ENCODE data around the gene RASGRP3. TPM values are rescaled to one million over a fixed set of nuclear protein-coding genes. Genes with fewer than 3 reads are reported as not detected.

Gene RASGRP3
- total and polyA plus RNA-seq, 9 of the 15 experiments (the other 6 are each of a cell fraction or from before 2014, with no cell fraction given), result 0.18 to 1.7 (median 1.2) TPM

- peak; percentile 23 to 64 (median 42) for DNase-seq (ENCODE audit: extremely low read depth in 1 of 4, low spot score in 3 of 4)
- Histone ChIP-seq H4K20me1 (replicated peaks; ENCODE audit: control insufficient read depth, insufficient read depth, low read length) (no peaks in the 10 kb centered on the region), H3K9me1 (ENCODE audit: control insufficient read depth, insufficient read depth, low read length) (no peaks in the 10 kb centered on the region), H3K9ac (ENCODE audit: insufficient read depth in 1 of 2, low read depth in 2 of 2, low read length in 2 of 2) (no peak overlapping the region), H3K79me2 (ENCODE audit: control insufficient read depth, insufficient read depth, low read length) (no peaks in the 10 kb centered on the region), H3K4me2 (ENCODE audit: insufficient read depth, low read length) (no peak overlapping the region), H3K9me3 (replicated peaks; ENCODE audit: control insufficient read depth, insufficient read depth, low read depth, low read length) (no peaks in the 10 kb centered on the region), H3K36me3 (ENCODE audit: control insufficient read depth, insufficient read depth, low read length) (no peaks in the 10 kb centered on the region), H2AFZ (ENCODE audit: low read depth, low read length) (no peak overlapping the region), H3K4me3 (no peak overlapping the region), H3K27ac (ENCODE audit: extremely low read depth, low read depth, low read length) (no peak overlapping the region), H3K4me1 (replicated peaks in 1 of 2; ENCODE audit: control insufficient read depth in 2 of 2, insufficient read depth in 2 of 2, low read length in 2 of 2) (peaks cover 0 to 5% of the 10 kb centered on the region in 2 experiments; a peak in 2 of 5 replicates), H3K27me3 (ENCODE audit: control insufficient read depth in 2 of 2, insufficient read depth in 2 of 2, low read length in 2 of 2) (no peaks in the 10 kb centered on the region)
- WGBS (ENCODE audit: insufficient coverage, low coverage, missing lambda C conversion rate), result 9% methylated on average over 2 of the region's 3 CpGs
- POLR2A ChIA-PET, result interaction anchor here (1.2 to 1.5 kb wide), 2 partner anchors 10 to 28 kb away, joined by 3 read pairs; no protein-coding TSS in a partner anchor
- FAIRE-seq, result peak; percentile 94
- CTCF ChIA-PET (ENCODE audit: low intra/inter-chr PET ratio), result interaction anchor here (0.8 to 0.9 kb wide), 2 partner anchors 30 to 139 kb away, joined by 3 read pairs; no protein-coding TSS in a partner anchor
- no TSS peak for BruUV-seq (replicated peaks)
- ATAC-seq, result peak; percentile 92
- TF ChIP-seq REST (IDR thresholded peaks at IDR 0.05; ENCODE audit: borderline replicate concordance) (peak; percentile 52; the same call in 1 of the 2 replicates), REST (CRISPR knock-in tag; IDR thresholded peaks at IDR 0.05; ENCODE audit: low read depth) (no peak), DEAF1 (CRISPR knock-in tag; IDR thresholded peaks at IDR 0.05) (peak; percentile 56), CTCF (IDR thresholded peaks at IDR 0.05 in 2 of 3, conservative IDR thresholded peaks at IDR 0.05 in 1 of 3; ENCODE audit: insufficient read depth in 2 of 3, low read depth in 1 of 3, low read length in 3 of 3) (peak; percentile 69 to 71 (median 71)), RAD21 (CRISPR knock-in tag; conservative IDR thresholded peaks at IDR 0.05 in 1 of 2, IDR thresholded peaks at IDR 0.05 in 1 of 2) (peak; percentile 68 to 89), SMC3 (conservative IDR thresholded peaks at IDR 0.05; ENCODE audit: insufficient read depth, low read depth, low read length) (peak; percentile 55), BHLHE40 (IDR thresholded peaks at IDR 0.05; ENCODE audit: low read length) (no peak)
- intact Hi-C loops (cut with micrococcal nuclease), result loop anchor here (1.0 to 10.0 kb wide), 3 partner anchors 28 to 669 kb away; no protein-coding TSS in a partner anchor
- in situ Hi-C loops (cut with MboI), result no loop called here
Observed at GRCh38 chr2:33441235-33441810, 35.1 kb upstream of the RASGRP3 start.

All from K562 (cell line).